WI38 (cell line): Measurements from ENCODE around the gene SERPINB10.

Experiments used
- H3K4me3 ChIP-seq: 2 replicates; pipeline ENCODE4 v1.5.1; 2011; ENCODE audit warnings: low read depth, mild to moderate bottlenecking, control low read depth, low read length
- CTCF ChIP-seq: IDR thresholded peaks from 2 replicates; pipeline ENCODE4 v1.5.1; 2012; ENCODE audit warnings: low read depth, mild to moderate bottlenecking, control low read depth, low read length

Gene SERPINB10

GRCh38 chr18:63980896-63981460, 73.2 kb downstream of the SERPINB10 start:
- TF ChIP-seq CTCF: no peak
- H3K4me3 ChIP-seq: no peak overlapping the region

GRCh38 chr18:63981719-63982118, 74.0 kb downstream of the SERPINB10 start:
- H3K4me3 ChIP-seq: no peak overlapping the region
- no peak for TF ChIP-seq CTCF

- no peak overlapping the region for H3K4me3 ChIP-seq
- no peak for TF ChIP-seq CTCF
These were observed 74.6 kb downstream of the SERPINB10 start for GRCh38 chr18:63982361-63982760.
